Stimulated activated CD4-positive, alpha-beta T cell treated with anti-CD3 and anti-CD28 coated beads, Interleukin-12 subunit alpha, Interleukin-12 subunit beta, amount 100 ng/mL, for 48 hours (primary cell): ENCODE measurements around the gene RHEX.

Experiments
- DNase-seq, 3 donors: peaks; one replicate each; pipeline ENCODE4 v3.0.0-alpha.2; 2020; ENCODE audit warnings: low read depth in 2 of 3, low spot score in 1 of 3

RHEX gene

DNA sequence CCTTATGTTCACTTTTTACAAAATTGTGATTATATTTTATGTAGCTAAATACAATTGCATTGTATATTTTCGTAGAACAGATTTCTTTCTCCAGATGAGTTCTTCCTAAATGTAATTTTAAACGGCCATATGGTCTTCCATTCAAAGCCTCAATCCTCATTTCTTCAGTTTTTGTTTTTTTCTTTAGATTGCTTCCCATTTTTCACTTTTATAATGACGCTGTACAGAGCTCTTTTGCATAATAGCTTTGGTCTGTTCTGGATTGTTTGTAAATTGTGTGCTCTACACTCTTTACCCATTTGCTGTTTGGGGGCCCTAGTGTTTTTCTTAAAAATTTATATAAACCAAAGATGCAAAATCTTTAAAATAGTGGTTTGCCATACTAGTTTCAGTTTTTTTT, 36.4 kb downstream of the RHEX start:
- DNase-seq = no peak

DNA sequence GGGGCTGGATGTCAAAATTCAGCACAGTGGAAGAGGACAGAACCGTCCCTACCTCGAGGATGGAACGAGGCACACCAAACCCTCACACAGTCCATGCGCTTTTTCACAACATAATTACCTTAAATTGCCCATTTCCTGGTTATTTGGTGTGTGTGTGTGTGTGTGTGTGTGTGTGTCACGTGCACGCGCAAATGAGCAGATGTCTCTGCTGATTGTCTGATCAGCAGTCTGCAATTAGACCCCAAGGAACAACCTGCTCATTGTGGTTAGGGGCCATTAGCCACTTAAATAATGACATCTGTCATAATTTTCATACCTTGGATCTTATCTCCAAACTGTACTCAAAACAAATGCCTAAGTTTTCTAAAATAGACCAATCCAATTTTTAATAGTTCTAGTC, 41.1 kb downstream of the RHEX start:
- DNase-seq = no peak

DNA sequence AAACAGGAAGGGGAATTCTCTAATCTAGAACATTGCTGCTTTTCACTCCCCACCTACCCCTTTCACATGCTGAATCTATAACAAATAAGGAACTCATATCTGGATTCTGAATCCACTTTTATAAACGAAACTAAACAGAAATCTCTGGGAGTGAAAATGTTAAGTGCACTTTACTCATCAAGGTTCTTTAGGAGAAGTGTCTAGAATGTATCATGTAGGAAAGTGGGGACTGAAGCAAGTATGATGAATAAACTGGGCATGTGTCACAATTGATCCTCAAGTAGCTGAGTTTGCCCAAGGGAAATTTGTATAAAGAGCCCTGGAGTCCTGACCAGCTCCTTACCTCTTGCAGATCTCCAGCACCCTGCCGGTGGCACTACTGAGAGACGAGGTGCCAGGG, 44.4 kb downstream of the RHEX start:
- DNase-seq = no peak

GRCh38 chr1:206098242-206098919, 45.4 kb downstream of the RHEX start:
- DNase-seq = no peak

DNA sequence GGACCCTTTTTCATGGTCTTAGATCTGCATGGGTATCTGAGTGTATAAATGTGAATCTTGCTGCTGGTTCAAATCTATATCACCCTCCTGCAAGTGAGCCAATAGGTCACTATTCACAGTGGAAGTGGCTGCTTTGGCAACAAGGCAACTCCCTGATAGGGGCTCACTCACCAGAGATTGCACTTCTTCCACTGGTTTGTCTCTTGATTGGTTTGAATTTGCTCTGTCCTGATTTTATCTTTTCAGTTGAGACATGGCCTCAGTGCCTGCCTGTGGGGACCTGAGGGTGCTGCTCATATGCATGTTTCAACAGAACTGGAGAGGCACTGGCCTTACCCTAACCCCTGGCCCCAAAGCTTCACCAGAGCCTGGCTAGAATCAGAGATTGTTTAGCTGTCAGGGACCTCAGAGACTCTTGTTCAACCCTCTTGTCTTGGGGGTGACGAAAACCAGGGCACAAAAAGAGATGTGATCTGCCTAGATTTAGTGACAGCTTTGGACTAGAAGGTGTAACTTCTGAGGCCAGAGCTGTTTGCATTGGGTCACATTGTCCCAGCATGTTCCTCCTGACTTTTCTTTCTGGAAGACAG, 47.3 kb downstream of the RHEX start:
- no peak for DNase-seq

GRCh38 chr1:206101351-206102045, 48.5 kb downstream of the RHEX start:
- no peak for DNase-seq

DNA sequence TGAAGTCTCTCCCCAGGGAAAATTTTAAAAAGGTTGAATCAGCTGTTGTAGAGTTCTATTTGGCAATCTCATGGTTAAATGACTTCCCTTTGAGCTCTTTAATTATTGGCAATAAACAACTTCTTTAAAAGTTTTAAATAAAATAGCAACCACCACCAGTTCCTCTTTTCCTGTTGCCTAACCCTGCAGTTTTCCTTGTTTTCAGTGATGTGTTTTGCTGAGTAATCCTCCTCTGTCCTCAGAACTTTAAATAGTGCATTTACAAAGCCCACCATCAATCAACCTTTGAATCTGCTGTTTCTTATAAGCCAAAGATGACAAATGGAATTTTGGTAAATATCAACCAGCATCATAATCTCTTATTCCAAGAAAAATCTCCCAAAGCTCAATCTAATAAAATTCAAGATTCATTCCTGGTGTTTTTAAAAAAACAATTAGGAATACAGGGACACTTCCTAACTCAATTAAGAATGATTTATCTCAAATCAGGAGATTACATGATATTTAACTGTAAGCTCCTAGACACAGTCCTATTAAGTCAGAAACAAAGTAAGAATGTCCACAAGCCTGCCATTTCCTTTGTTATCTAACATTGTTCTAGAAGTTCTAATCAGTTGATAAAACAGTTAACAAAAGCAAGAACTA, 49.4 kb downstream of the RHEX start:
- DNase-seq = no peak

GRCh38 chr1:206103979-206104378, 51.0 kb downstream of the RHEX start:
- no peak for DNase-seq

DNA sequence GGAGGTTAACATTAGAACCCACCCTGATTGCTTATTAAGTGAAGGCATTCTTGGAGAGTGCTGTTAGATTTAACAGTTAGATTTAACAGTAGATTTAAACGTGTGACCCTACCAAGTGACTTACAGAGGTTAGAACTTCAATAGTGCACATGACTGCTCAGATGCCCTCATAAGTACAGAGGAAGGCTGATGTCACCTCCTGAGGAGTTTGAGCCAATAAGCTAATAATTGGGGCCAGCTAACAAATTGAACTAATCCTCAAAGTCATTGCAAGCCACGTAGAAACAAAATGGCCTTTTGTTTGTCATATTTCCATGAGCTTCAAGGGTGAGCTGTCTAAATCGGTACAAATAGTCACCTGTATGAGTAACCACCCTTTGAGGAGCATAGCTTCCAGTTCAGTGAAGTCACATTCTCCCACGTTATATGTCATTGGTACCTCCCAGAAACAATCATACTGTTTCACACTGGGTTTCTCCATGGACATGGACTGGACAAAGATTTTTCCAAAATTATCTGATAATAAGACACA, 52.6 kb downstream of the RHEX start:
- DNase-seq = no peak

DNA sequence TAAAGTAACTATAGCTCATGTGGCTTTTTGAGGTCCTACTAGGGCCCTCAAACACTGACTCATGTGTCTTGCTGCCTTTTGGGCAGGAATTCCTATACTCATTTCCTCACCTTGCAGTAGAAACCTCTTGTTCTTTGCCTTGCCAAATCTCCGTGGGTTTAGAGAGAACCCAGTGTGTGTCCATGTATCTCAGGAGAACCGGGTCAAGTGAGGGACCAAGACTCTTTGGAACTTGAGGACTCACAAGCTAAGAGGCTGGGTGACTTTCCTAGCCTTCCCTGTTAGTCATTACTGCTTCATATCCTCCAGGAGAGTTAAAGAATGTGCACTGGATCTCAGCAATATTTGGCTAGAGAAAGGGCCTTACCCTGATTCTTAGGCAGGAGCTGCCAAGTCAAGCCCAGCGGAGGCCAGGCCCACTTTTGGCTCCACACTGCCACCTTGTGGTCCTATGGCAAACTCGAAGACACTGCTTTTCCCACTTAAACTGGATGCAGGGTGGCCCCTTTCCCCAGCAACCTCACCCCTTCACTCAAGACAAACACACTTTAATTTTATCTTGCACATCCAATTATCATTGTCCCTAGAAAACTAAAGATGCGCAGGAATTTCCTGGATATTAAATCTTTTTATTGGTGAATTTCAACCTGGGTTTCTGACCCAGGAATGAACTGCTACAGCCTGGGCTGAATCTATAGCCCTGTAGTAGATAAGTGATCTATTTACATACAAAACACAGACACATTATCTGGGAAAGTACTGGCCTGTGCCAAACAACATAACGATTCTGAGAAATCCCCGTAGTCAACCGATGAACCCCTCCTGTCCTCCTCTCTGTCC, 53.6 kb downstream of the RHEX start:
- peak; percentile 66 to 80 (median 66) for DNase-seq

GRCh38 chr1:206107168-206107544, 54.2 kb downstream of the RHEX start:
- no peak for DNase-seq

GRCh38 chr1:206108635-206109034, 55.7 kb downstream of the RHEX start:
- DNase-seq = no peak

DNA sequence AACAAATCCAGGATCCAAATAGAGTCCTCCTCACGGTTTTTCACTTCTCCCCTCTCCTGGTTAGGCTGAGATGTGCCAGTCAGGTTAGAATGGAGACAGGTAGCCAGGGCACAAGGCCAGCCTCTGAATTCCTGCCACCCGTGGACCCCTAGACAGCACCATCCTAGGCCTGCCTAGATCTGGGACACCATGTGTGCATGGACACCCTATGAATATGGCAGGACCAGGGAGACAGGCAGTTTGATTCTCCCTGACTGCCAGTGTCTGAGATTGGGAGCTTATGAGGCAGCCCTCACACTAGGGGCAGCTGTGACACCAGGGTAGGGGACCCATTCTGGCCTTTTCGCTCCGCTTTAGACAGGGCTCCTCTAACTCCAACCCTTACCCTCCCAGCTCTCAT, 56.7 kb downstream of the RHEX start:
- DNase-seq = no peak

GRCh38 chr1:206110161-206110560, 57.2 kb downstream of the RHEX start:
- DNase-seq = no peak

GRCh38 chr1:206110820-206111219, 57.8 kb downstream of the RHEX start:
- no peak for DNase-seq

- no peak for DNase-seq
Measured at GRCh38 chr1:206111271-206111927, 58.4 kb downstream of the RHEX start.

DNA sequence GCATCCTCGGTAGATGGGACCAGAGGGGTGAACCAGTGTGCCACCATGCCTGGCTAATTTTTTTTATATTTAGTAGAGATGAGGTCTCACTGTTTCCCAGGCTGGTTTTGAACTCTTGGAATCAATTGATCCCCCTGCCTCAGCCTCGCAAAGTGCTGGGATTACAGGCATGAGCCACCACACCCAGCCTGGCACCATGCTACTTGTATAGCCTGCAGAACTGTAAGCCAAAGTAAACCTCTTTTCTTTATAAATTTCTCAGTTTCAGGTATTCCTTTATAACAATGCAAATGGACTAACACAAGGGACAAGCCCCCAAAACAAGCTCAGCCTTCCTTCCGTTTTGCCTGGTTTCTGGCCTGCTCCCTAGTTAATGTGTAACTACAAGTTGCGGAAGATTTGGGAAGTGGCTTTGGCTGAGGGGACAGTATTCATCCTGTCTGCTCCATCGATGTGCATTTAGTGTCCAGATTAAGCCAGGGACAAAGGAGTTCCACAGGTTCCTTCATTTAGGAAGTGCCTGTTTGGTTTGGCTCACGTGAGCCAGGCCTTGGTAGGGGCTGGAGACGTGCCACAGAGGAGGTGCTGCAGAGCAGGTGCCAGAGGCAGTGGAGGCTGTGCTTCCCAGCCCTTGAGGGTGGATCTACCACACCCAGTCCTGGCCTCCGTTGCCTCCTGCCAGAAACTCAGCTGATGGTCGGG, 59.8 kb downstream of the RHEX start:
- DNase-seq = no peak

GRCh38 chr1:206114692-206115640, 62.0 kb downstream of the RHEX start:
- DNase-seq = no peak

DNA sequence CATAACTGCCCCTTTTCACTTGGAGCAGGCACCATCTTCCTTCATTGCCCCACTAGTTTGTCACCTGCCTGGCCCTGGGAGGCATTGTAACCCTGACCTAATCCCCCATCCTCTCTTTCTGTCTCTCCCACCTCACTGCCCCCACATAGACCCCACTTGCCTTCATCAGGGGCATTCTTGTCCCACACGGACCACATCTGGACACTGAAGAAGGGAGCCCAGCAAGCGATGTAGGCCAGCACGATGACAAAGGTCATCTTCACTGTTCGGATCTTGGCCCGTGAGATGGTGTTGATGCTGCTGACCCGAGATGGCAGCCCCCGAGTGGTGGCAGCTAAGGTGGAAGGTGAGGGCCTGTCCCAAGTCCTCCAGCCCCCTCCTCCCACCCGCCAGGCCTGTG, 62.8 kb downstream of the RHEX start:
- DNase-seq = no peak
